Endothelial cell (in vitro differentiated cells): ENCODE measurements around the gene SVOPL. TPM values are rescaled to one million over a fixed set of nuclear protein-coding genes. Genes with fewer than 3 reads are reported as not detected.

Experiments used
- DNase-seq: peaks from one replicate; pipeline ENCODE4 v3.0.0; 2021; ENCODE audit warnings: low spot score
- H3K27ac Mint-ChIP-seq: one replicate; pipeline ENCODE4 v1.8.0; 2021; ENCODE audit warnings: mixed read lengths, inconsistent platforms; ENCODE audit not compliant: unreplicated experiment
- H3K27me3 Mint-ChIP-seq: one replicate; pipeline ENCODE4 v1.8.0; 2021; ENCODE audit warnings: mild to moderate bottlenecking, moderate library complexity, mixed read lengths, inconsistent platforms; ENCODE audit not compliant: unreplicated experiment
- H3K36me3 Mint-ChIP-seq: one replicate; pipeline ENCODE4 v1.8.0; 2021; ENCODE audit warnings: mild to moderate bottlenecking, low read depth, mixed read lengths, inconsistent platforms; ENCODE audit not compliant: unreplicated experiment
- H3K4me1 Mint-ChIP-seq: one replicate; pipeline ENCODE4 v1.8.0; 2021; ENCODE audit warnings: mild to moderate bottlenecking, mixed read lengths, inconsistent platforms; ENCODE audit not compliant: unreplicated experiment
- H3K4me3 Mint-ChIP-seq: one replicate; pipeline ENCODE4 v1.8.0; 2021; ENCODE audit warnings: mild to moderate bottlenecking, mixed read lengths, inconsistent platforms; ENCODE audit not compliant: unreplicated experiment
- H3K9me3 Mint-ChIP-seq: one replicate; pipeline ENCODE4 v1.8.0; 2021; ENCODE audit warnings: mixed read lengths, inconsistent platforms; ENCODE audit not compliant: unreplicated experiment
- total RNA-seq: library from RNA; stranded (reverse); fragmentation: NEBNext Ultra II Directional; extraction: Animal tissue kit (Norgen Biotek cat#: 25700); gene quantifications from one replicate; pipeline ENCODE4 v1.2.1, GENCODE V29; 2021; ENCODE audit not compliant: unreplicated experiment
- TF ChIP-seq, protein P1 (sequence below): fragments of 200-600 bp; sonication (generic); IDR thresholded peaks from one replicate; pipeline ENCODE4 v1.5.0; 2021; ENCODE audit warnings: antibody characterized with exemption; ENCODE audit not compliant: unreplicated experiment

The SVOPL gene
- total RNA-seq, 1 donor from 2014 or later, result not detected

DNA sequence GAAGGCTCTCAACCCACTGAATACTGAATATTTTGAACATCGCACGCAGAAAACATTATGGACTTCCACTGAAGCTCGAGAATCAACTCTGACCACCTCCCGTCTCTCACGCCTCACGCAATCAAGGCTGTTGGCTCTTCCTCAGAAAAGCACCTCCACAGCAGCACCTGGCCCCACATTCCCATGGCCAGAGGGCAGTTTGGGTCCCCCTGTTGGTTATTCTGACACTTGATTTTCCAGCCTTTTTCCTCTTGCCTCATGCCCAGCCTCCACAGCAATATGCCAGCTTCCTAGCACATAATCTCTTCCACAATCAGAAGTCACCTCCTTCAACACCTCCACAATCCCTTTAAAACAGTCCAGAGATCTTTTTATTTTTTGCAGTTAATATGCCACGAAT, 55.9 kb downstream of the SVOPL start:
- TF ChIP-seq, protein P1, sequence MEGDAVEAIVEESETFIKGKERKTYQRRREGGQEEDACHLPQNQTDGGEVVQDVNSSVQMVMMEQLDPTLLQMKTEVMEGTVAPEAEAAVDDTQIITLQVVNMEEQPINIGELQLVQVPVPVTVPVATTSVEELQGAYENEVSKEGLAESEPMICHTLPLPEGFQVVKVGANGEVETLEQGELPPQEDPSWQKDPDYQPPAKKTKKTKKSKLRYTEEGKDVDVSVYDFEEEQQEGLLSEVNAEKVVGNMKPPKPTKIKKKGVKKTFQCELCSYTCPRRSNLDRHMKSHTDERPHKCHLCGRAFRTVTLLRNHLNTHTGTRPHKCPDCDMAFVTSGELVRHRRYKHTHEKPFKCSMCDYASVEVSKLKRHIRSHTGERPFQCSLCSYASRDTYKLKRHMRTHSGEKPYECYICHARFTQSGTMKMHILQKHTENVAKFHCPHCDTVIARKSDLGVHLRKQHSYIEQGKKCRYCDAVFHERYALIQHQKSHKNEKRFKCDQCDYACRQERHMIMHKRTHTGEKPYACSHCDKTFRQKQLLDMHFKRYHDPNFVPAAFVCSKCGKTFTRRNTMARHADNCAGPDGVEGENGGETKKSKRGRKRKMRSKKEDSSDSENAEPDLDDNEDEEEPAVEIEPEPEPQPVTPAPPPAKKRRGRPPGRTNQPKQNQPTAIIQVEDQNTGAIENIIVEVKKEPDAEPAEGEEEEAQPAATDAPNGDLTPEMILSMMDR, result no peak
- Mint-ChIP-seq H3K9me3 (no peaks in the 10 kb centered on the region), H3K36me3 (no peaks in the 10 kb centered on the region), H3K27me3 (no peaks in the 10 kb centered on the region), H3K27ac (no peak overlapping the region), H3K4me3 (no peak overlapping the region), H3K4me1 (no peaks in the 10 kb centered on the region)
- DNase-seq, result no peak

- no peak for DNase-seq
- H3K27me3 Mint-ChIP-seq, result no peaks in the 10 kb centered on the region
- H3K36me3 Mint-ChIP-seq, result no peaks in the 10 kb centered on the region
- H3K4me1 Mint-ChIP-seq, result no peaks in the 10 kb centered on the region
- H3K4me3 Mint-ChIP-seq, result no peak overlapping the region
- no peaks in the 10 kb centered on the region for H3K9me3 Mint-ChIP-seq
- TF ChIP-seq, protein P1, result no peak
- no peak overlapping the region for H3K27ac Mint-ChIP-seq
These were observed 68.1 kb downstream of the SVOPL start for GRCh38 chr7:138632826-138633602.

DNA sequence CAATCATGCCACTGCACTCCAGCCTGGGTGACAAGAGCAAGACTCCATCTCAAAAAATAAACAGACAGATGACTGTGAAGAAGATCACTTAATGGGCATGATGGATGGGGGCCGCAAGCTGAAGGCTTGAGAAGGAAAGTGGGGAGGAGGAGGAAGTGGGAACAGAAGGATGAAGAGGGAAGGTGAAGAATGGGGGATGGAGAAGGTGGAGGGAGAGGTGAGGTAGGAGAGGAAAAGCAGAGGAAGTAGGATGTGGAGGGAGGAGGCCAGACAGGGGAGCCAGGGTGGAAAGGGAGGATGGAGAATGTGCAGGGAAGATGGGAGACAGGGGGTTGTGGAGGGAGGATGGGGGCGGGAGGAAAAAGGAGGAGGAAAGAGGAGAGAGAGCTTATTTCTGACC, 68.8 kb downstream of the SVOPL start:
- H3K27ac Mint-ChIP-seq, result no peak overlapping the region
- no peaks in the 10 kb centered on the region for H3K27me3 Mint-ChIP-seq
- no peaks in the 10 kb centered on the region for H3K9me3 Mint-ChIP-seq
- DNase-seq, result no peak
- TF ChIP-seq, protein P1, result no peak
- no peak overlapping the region for H3K4me3 Mint-ChIP-seq
- H3K4me1 Mint-ChIP-seq, result no peaks in the 10 kb centered on the region
- H3K36me3 Mint-ChIP-seq, result no peaks in the 10 kb centered on the region

- Mint-ChIP-seq H3K4me1 (peaks cover 7% of the 10 kb centered on the region), H3K9me3 (no peaks in the 10 kb centered on the region), H3K4me3 (no peak overlapping the region), H3K27me3 (no peaks in the 10 kb centered on the region), H3K36me3 (no peaks in the 10 kb centered on the region), H3K27ac (no peak overlapping the region)
- TF ChIP-seq, protein P1, result no peak
- no peak for DNase-seq
These were observed 71.0 kb downstream of the SVOPL start for GRCh38 chr7:138630059-138630610.

DNA sequence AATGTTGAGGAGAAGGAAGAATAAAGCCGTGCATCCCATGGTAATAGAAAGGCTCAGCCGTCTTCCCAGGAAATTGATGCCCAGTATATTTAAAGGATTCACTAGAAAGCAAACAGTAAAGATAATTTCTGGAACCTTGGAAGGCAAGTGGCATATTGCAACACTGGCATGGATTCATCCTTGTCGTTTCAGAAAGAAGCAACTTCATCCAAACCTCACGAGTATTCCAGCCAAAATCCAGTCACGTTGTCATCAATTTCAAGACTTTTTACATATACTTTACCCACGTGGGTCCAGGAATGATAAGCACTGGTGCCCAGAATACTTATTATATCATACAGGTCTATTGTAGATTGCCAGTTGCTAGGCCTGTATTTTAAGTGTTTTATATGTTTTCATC, 73.8 kb downstream of the SVOPL start:
- no peak overlapping the region for H3K27ac Mint-ChIP-seq
- TF ChIP-seq, protein P1, result no peak

More for the DNA sequence above, 73.8 kb downstream of the SVOPL start:
- Mint-ChIP-seq H3K27me3 (no peaks in the 10 kb centered on the region), H3K9me3 (no peaks in the 10 kb centered on the region), H3K36me3 (no peaks in the 10 kb centered on the region), H3K4me1 (peaks cover 8% of the 10 kb centered on the region), H3K4me3 (no peak overlapping the region)
- no peak for DNase-seq
